ENCODE results near the gene SOCS6.
"Not testable (repeated sequence)": the region's sequence is repeated elsewhere in the genome, so short reads cannot be mapped to it uniquely, and the experiment has no call there.

SOCS6 gene

DNA sequence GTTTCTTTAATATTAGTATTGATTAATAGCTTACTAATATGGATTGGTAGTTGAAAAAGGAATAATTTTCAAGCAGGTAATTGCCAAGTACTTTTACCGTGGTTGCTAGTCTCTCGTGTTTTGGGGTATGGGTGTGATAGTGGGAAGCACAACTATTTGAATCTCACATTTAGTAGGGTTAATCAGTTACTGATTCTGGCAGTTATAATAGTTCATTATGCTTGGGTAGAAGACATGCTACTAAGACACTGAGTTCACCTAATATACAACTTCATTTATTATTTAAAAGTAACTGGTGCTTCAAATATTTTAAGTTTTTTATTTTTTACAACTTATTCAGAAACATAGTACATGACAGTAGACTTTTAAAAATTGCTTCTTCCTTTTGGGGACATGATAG lies 33.5 kb downstream of the SOCS6 start:
- DNase-seq (ENCODE audit: low read depth): no peak

DNA sequence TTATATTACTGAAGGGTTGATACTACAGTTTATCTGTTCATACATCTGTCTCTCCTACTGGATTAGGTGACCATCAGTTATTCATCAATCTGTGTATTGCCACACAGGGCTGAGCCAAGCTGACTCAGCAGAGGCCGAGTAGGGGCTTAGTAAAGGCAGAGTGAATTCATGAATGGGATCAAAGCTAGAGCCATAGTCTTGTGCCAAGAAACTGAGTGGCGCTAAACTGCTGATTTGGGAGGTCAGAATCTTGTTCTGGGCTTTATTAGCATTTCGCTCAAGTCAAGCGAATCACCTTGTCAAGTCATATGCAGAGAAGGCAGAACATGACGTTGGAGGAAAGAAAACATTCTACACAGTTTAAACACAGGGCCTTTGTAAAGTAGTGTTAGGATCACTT lies 34.1 kb downstream of the SOCS6 start:
- no peak for DNase-seq (ENCODE audit: low read depth)

DNA sequence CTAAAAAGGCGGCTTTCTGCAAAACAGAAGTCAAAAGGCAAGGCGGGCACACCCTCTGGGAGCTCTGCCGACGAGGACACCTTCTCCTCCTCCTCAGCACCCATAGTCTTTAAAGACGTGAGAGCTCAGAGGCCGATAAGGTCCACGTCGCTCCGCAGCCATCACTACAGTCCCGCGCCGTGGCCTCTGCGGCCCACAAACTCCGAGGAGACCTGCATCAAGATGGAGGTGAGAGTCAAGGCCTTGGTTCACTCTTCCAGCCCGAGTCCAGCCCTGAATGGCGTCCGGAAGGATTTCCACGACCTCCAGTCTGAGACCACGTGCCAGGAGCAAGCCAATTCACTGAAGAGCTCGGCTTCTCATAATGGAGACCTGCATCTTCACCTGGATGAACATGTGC lies 36.1 kb downstream of the SOCS6 start:
- no peak for DNase-seq (ENCODE audit: low read depth)

DNA sequence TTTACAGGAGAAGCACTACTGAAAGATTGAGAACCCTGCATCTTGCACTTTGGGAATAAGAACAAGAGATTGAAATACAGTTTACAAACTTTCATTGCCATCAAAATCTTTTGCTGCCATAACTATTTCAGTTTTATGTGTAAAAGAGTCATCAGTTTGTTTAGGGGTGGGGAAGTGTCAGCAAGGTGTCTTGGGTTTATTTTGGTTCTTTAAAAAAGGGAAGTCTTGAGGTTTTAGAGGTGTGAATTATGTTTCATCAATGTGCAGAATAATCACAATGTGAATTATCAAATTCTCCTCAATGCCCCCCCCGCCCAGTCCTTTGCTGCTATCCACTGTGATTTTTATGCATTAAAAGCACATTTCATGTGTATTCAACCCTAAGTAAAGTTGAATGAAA lies 37.4 kb downstream of the SOCS6 start:
- no peak for DNase-seq (ENCODE audit: low read depth)

DNA sequence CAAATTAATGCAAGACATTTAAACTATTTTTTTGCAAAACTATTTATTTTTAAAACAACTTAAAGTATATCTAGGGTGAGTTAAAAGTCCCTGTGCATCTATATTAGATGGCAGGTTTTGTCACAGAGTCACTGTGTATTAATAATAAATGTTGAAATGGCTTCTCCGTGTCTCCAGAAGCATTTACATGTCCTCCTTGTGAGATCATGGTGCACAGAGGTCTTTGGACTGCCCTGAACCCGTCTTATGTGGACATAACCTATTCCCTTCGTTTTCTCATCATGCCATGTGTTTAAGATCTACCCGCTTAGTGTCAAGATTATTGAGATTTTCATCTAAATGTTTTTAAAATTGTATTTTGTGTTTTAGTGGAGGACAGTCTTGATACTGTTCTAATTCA lies 39.3 kb downstream of the SOCS6 start:
- no peak for DNase-seq (ENCODE audit: low read depth)

DNA sequence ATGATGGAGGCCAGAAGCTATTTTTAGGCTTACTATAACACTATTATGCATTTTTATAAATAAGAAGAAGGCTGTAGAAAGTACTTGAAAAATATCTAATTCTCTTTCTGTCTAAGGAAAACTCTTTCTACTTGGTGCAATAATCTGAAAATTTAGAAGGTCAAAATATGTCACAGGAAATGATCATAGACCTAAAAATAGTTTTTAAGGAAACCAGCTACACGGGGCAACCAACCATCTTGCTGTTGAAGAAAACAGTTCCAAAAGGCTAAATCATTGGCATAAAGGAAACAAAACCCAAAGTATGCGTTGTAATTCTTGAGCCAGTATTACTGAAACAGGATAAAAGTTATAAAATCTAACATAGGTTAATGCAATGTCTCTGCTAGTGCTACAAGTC lies 40.2 kb downstream of the SOCS6 start:
- peak; percentile 31 for DNase-seq (ENCODE audit: low read depth)

DNA sequence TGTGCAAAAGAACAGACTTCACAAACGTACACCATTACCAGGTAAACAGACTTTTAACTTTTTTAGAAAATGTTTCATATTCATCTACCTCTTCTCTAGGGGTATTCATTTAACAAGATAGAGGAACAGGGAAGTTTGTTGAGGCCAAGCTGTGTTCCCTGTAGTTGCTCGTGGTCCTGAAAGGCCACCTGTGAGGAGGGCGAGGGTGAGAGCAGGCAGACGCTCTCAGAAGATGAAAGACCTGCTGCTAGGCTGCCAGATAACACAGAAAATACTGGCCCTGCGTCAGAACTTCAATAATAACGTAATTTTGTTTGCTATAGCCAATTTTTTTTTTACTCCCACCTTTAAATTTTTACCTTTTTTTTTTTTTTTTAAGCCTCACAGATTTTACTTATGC lies 42.0 kb downstream of the SOCS6 start:
- no peak for DNase-seq (ENCODE audit: low read depth)

DNA sequence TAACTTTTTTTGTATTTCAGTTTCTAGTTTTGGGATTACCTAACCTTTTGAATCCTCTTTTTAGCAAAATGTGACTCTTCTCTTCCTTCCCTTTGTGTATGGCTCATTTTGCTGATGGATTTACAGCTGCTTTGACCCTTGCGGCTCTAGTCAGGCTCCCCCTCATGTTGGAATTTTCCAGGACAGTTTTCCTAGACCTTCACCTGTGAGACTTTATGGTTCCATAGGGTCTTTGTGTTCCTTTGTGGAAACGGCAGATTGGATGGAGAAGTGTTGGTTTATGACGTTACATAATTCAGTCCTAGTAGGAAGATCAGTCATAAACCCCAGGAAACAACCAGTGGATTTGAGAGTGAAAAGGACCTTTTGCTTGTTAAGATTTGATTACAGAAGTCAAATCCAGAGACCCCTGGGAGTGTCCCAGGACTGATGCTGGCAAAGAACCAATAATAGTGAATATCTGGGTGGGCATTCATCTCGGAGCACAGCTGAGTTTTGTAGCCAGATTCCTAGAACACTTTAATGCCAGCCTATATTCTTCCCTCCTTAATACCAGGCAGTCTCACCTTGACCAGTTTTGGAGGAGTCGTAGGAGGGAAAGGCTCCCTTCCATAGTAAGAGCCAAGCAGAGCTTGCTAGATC lies 42.7 kb downstream of the SOCS6 start:
- no peak for DNase-seq (ENCODE audit: low read depth)

DNA sequence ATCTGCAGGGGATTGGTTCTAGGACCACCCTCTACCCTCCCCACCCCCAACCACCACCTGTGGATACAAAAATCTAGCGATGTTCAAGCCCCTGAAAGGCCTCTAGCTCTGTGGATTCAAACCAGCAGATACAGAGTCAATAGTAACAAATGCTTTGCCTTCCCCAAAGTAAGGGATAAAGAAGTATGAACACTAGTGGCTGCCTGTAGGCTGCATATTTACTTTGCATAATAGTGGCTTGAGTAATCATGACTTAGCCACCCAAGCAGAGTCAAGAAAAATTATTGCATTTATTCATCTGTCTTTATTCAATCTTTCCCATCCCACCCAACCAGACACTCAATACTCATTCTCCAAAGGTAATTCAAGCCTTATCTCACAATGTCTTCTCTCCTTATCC lies 43.8 kb downstream of the SOCS6 start:
- peak; percentile 61 for DNase-seq (ENCODE audit: low read depth)

DNA sequence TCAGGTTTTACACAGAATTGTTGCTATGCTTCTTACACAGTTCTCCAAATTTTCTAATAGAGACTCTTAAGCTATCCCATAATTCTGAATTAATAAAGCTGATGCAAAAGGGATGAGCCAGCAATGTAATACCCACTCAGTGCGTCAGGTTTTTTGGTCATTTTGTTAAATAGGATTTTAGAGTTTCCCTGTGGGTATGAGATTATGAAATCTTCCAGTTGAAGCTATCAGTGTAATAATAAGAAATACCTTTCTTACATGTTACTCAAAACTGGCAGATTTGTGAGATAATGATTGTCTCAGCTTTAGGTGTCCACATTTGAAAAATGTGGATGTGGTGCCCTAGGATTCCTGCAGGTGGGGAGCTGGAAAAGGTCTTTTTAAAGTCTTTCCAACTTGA lies 44.5 kb downstream of the SOCS6 start:
- DNase-seq (ENCODE audit: low read depth): no peak

DNA sequence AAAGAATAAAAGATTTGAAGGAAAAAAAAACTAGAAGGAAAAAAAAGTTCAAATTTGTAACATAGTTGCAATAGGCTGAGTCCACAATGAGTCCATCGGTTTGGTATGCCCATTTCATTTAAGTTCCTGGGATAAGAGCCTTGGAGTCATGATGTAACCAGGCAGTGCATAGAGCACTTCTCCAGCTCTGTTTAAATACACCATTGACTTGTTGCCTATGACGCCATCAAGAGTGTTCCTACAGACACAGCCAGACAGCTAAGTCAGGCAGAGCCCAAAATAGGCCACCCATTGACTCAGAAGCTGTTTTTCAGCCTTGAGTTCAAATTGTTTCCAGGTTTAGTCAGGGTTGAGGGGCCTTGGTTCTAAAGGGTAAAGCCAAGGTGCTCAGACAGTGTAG lies 44.9 kb downstream of the SOCS6 start:
- DNase-seq (ENCODE audit: low read depth): peak; percentile 98

DNA sequence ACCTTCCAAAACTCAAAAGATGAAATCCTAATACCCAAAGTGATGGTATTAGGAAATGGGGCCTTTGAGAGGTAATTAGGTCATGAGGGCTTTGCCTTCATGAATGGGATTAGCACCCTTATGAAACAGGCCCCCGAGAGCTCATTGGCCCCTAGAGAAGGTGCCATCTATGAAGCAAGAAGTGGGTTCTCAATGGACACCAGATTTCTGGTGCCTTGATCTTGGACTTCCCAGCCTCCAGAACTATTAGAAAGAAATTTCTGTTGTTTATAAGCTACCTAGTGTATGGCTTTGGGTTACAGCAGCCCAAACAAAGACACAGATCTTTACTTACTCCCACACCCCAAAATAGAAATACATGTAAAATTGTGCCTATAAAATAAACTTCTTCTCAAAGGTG lies 45.4 kb downstream of the SOCS6 start:
- no peak for DNase-seq (ENCODE audit: low read depth)

DNA sequence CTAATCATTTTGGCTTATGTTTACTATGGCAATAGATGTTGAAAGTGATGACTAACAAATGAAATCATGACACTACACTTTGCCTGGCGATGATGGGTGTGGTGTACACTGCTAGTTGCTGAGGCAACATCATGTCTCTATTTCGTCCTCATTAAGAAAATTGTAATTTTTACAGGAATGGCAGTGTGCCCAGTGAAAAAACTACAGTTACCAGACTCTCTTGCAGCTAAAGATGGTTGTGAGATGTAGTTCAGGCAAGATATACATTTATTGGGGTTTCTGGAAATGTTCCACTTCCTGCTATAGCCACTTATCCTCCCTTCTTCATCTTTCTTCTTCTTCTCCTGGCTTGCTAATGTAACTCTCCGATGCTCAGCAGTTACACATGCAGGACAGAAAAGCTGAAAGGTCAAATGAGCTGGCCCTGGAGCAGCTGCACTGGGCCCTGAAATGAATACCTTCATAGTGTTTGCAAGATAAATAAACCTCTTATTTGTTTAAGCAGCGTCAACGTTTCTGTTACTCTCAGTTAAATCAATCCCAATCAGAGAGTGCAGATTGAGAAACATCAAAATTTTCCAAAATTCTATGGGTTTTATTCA lies 46.0 kb downstream of the SOCS6 start:
- peak; percentile 12 for DNase-seq (ENCODE audit: low read depth)

DNA sequence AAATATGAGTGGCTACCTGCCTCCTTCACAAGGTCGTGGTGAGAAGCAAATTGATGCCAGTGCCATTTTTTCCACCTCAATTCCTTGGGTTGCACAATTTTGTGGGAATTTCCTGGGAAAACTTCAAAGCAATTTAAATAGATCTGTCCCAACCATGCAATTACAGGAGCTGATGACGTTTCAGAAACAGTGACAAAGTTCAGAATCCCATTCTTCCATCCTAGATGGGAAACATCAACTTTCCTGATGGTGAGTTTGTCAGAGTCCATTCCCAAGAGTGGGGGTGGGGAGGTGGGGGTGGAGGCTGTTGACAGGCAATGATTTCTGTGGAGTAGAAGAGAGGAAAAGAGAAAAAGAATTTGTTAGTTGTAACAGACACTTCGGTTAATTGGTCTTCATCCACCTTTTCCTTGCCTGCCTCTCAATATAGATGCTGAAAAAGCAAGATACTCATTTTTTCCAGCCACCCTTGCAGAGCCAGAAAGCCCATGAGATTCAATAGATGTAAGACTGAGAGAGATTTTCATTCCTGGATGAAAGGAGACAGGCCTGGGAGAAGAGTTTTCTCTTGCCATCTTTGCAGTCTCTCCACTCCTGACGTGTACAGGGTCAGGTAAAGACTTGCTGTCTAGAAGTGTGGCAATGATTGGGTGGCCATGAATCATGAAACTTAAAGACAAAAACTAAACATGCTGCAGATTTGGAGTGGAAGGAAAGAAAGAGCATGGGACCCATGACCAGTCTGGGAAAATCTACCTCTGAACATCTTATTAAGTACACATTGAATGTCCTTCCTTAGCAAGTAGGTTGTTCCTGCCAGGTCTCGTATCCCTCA lies 47.3 kb downstream of the SOCS6 start:
- DNase-seq (ENCODE audit: low read depth): no peak

DNA sequence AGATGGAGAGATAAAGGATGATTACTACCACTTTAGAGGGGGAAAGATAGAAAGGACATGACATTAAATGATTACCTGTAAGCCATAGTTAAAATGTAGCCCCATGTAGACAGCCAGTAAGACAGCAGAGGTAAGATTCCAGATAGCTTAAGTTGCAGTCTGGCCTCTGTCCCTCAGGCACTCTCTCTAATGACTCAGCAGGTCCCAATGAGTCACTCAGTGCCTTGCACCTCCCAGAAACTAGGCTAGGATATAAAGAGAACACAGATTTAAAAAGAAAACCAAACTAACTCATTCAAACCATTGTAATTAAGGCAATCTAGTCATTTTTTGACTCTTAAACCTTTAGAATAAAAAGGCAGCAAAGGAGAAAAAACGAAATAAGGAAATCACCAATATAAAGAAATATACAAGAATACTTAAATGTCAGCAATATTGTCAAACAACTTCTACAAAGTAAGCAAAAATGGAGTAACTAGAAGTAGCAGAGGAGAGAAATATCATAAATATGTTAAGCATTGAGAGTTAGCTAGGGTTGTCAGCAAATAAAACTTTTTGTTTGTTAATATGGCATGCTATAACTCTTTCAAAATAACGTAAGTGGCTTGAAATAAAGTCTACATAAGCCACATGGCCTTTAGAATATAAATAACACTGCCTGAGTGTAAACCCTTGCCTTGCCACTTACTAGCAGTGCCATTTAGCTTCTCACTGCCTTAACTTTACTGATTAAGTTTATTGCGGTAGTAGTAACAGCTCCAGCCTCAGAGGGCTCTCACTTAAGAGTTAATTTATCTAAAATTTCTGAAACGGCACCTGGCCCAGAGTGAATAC lies 48.5 kb downstream of the SOCS6 start:
- peak; percentile 92 for DNase-seq (ENCODE audit: low read depth)

DNA sequence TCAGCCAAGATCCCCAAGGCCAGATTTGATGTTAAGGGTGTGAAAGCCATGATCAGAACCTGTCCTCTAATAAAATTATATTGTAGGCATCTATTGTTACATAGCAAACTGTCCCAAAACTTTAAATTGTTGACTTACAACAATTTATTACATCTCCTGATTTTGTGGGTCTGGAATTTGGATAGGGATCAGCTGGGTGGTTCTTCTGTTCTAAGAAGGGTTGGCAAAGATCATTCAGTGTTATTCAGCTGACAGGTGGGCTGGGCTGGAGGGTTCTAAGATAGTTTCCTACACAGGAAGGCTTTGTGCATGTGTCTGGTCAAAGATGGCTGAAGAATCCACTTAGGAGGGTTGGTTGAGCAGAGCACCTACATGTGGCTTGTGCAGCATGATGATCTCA lies 50.0 kb downstream of the SOCS6 start:
- DNase-seq (ENCODE audit: low read depth): no peak

DNA sequence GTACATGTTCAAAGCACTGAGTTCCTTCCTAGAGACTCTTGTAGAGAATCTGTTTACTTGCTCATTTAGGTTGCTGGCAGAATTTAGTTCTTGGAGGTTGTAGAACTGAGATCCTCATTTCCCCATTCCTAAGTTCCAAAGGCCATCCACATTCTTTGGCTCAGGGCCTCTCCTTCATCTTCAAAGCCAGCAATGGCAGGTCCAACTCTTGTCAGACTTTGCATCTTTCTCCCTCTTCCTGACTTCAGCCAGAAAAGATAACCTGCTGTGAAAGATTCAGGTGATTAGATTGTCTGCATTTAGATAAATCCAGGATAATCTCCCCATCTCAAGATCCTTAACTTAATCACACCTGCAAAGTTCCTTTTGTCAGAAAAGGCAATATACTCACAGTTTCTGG lies 51.1 kb downstream of the SOCS6 start:
- no peak for DNase-seq (ENCODE audit: low read depth)

DNA sequence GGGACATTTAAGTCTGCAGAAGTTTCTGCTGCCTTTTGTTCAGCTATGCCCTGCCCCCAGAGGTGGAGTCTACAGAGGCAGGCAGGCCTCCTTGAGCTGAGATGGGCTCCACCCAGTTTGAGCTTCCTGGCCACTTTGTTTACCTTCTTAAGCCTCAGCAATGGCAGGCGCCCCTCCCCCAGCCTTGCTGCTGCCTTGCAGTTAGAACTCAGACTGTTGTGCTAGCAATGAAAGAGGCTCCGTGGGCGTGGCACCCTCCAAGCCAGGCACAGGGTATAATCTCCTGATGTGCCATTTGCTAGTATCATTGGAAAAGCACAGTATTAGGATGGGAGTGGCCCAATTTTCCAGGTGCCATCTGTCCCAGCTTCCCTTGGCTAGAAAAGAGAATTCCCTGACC lies 59.6 kb downstream of the SOCS6 start:
- not testable (repeated sequence) for DNase-seq (ENCODE audit: low read depth)

DNA sequence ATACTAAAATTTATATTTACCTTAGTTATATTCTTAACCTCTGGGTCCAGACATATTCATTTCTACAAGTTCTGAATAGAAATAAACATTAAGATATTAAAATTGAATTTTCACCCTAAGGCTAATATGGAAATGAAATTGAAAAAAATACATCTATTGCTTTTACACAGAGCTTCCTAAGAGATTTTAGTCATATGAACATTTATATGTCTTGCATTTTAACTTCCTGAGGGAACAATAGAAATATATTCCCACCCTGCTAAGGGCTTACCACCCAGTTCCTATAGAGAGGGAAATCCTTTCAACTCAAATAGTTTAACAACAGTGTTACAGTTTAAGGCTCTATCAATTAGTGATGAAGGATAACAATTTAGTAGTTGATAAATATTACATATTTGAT lies 60.5 kb downstream of the SOCS6 start:
- no peak for DNase-seq (ENCODE audit: low read depth)

DNA sequence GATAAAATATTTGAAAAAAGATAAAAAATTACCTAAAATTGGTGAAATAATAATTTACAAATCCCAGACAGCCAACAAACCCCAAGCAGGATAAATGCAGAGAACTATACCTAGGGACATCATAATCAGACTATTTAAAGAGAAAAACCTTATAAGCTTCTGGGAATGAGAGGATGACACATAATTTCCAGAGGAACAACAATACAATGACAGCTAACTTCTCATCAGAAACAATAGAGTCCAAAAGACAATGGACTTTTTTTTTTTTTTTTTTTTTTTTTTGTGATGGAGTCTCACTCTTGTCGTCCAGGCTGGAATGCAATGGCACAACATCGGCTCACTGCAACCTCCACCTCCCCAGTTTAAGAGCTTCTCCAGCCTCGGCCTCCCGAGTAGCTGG lies 65.2 kb downstream of the SOCS6 start:
- DNase-seq (ENCODE audit: low read depth): no peak

DNA sequence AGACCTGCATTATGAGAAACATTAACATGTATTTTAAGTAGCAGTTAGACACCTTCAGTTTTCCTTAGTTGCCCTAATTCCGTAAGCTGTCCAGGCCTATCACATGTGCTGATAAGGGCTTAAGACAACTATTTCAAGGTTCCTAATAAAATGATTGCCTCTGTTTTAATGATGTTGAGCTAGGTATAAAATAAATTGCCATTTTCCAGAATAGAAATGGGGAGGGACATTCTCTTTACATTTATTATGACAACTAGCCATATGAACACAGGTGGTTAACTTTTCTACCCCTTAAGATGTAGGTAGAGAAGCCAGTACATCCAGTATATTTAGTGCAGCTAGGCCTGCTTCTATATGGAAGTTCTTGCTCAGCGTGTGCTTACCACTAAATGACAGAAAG lies 65.9 kb downstream of the SOCS6 start:
- no peak for DNase-seq (ENCODE audit: low read depth)

DNA sequence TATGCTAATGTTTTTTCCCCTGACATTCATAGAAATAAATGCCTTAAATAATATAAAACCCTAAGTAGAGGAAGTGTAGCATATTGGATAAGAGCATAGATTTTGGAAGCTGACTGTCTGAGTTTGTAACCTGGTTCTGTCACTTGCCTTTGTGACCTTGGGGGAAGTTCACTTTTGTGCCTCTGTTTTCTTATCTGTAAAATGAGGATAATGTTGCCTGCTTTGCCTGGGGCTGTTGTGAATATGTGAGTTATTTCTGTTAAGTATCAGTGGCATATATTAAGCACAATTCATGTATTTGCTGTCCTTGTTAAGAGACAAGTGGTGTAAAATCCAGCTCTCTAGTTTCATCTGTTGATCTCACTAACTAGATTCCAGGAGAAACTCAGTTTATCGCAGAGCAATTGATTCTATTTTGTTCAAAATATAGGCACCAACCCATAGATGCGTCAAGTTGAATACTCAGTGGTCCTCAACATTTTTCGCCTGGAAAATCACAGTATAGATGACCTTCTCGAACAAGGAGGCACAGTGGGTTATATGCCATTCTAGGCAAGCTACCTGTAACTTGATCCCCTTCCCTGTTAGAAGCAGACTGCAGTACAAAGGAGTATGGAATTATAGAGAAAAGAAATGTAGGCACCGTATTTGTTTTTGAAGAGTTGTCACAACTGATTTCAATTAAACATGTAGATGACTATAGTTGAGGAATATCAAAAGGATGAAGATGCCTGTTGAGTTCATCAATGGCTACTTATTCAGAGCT lies 67.0 kb downstream of the SOCS6 start:
- no peak for DNase-seq (ENCODE audit: low read depth)

Measured in EH (cell line).